ENCODE results near the gene RPLP1.

The RPLP1 gene

DNA sequence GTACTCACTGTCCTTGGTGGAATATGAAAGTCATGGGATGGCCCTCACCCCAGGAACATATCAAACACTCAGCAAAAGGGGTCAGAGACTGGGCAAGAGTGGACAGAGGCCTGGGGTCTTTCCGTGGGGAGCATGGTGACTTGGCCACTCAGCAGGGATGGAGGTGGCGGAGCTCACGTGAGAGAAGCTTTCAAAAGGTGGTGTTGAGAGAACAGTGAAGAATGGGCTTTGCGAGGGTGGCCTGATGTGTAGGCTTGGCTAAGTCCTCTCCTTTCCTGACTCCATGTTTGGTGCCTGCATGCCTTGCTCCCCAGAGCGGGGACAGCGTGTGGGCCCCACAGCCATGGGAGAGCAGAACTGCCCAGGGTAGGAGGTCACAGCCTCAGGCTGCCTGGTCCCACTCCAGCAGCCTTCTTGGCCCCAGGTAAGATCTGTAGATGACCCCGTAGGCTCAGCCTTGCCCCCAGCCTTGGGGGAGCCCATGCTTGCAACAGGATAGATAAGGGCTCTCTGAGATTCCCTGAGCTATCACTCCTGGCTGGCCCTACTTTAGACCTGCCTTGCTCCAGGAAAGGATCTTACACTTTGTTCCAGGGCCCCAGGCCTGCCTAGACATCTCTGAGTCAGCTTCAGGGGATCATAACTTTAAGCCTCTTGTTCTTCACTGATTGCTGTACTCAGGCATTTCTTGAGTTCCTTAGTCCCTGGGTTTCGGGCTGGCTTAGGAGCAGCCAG is 17.0 kb downstream of the RPLP1 start:
- DNase-seq (ENCODE audit: low read depth), result no peak

DNA sequence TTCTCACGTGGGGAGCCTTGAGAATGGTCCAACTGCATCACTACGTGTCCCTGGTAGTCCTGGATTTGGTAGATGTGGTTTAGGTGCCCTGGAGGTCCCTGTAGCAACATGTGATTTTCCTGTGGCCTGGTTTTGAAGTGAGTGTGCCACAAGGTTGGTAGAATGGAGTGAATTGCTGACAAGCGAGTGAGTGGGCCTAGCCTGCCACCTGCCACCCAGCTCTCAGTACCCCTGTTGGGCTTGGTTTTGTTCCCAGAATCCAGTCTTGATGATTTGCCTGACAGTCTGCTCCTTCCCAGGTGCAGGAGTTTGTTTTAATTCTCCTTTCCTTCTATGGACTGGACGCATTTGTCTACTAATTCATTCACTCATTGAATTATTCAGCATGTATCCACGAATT is 19.4 kb downstream of the RPLP1 start:
- DNase-seq (ENCODE audit: low read depth), result no peak

GRCh38 chr15:69472562-69472961 is 19.9 kb downstream of the RPLP1 start:
- no peak for DNase-seq (ENCODE audit: low read depth)

- DNase-seq (ENCODE audit: low read depth), result no peak
Observed at GRCh38 chr15:69474291-69474690, 21.7 kb downstream of the RPLP1 start.

- DNase-seq (ENCODE audit: low read depth), result no peak
Observed at GRCh38 chr15:69474846-69475455, 22.3 kb downstream of the RPLP1 start.

GRCh38 chr15:69475769-69476358 is 23.2 kb downstream of the RPLP1 start:
- peak; percentile 61 for DNase-seq (ENCODE audit: low read depth)

- no peak for DNase-seq (ENCODE audit: low read depth)
Observed at GRCh38 chr15:69476704-69477473, 24.3 kb downstream of the RPLP1 start.

GRCh38 chr15:69478259-69478781 is 25.7 kb downstream of the RPLP1 start:
- no peak for DNase-seq (ENCODE audit: low read depth)

GRCh38 chr15:69479081-69479480 is 26.5 kb downstream of the RPLP1 start:
- no peak for DNase-seq (ENCODE audit: low read depth)

DNA sequence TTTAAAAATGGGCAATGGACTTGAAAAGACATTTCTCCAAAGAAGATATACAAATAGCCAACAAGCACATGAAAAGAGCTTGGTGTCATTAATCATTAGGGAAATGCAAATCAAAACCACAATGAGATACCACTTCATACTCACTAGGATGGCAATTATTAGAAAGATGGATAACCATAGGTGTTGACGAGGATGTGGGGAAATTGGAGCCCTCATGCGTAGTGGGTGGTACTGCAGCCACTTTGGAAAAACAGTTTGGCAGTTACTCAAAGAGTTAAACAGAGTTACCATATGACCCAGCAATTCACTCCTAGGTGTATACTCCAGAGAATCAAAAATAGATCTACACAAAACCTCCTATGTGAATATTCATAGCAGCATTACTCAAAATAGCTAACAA is 27.4 kb downstream of the RPLP1 start:
- DNase-seq (ENCODE audit: low read depth), result no peak

DNA sequence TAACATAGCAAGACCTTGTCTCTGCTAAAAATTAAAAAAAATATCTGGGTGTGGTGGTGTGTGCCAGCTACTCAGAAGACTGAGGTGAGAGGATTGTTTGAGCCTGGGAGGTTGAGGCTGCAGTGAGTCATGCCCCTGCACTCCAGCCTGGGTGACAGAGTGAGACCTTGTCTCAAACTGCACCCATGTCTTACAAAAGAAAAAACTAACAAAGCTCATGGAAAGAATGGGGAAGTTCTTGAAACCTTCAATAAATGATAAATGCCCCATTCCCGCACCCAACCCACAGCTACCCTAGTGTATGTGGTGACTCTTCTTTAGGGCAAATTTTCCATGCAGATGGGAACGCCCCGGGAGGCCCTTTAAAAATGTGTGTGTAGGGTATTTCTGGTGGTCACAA is 28.3 kb downstream of the RPLP1 start:
- DNase-seq (ENCODE audit: low read depth), result no peak

GRCh38 chr15:69482686-69483256 is 30.2 kb downstream of the RPLP1 start:
- no peak for DNase-seq (ENCODE audit: low read depth)

DNA sequence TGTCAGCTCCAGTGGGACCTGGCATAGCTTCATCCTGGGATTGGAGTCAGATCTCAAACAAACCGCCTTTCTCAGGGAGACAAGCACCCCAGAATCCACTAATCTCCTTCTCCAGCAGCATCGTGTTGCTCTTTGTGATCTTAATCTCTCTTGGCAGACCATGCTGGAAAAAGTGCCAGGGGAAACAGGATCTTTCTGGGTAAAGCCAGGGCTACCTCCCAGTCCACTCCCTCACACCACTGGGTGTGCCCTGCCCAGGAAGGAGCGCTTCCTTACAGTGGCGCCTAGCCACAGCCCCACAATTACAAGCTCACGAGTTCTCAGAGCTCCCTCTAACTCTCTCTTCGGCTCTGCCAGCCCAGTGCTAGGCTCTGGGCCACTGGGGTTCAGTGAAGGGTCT is 32.2 kb downstream of the RPLP1 start:
- DNase-seq (ENCODE audit: low read depth), result no peak

DNA sequence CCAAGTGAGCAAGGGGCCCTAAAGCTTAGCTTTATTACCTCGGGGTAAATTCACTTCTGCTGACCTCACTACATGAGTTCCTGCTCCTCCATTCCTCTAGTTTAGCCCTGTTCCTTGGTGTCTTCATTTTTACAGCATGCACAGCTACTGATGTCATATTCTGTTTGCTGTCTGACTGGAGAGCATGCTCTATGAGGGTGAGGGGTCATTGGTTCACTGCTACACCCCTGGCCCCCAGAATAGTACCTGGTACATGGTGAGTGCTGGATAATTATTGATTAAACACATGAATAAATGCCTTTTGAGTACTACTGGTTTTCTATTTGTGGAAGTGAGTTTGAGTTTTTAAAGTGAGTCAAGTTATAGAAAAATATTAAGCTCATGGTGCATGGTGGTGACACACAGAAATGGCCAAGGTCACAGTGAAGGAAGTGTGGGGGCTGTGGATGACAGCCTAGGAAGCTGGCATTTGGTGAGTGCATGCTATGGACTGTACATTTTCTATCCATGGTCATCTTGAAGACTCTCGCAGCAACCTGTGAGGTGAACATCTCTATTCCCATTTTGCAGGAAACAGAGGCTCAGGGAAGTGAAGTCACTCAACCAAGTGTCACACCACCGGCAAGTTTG is 34.0 kb downstream of the RPLP1 start:
- DNase-seq (ENCODE audit: low read depth), result no peak

GRCh38 chr15:69489073-69489571 is 36.5 kb downstream of the RPLP1 start:
- no peak for DNase-seq (ENCODE audit: low read depth)

DNA sequence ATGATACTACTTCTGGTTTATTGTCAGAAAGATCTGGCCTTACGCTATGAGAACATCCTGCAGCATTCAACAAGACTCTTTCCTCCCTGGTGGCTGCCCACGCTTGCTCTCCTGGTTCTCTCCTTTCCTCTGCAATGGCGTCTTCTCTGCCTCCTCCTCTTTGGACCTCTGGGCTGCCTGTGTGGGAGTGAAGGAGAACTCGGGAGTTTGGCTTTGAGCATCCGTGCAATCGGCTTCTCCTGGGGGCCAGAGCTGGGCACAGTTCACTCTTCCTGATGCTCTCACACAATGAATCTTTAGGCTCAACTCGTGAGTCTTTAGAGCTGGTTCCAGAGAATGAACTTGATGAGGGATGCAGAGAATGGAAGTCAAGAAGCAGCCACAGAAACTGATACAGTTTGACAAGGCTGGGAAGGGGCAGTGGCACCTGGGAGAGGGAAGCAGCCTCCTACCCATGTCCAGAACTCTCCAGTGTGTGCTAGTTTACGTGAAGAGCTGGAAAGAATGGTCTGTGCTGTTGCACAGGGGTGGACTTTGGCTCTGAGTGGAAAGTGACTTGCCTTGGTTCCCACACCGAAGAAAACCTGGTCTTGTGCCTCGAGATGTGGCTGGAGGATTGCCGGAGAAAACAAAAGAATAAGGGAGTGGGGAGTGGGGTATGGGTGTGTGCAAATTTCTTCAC is 37.9 kb downstream of the RPLP1 start:
- DNase-seq (ENCODE audit: low read depth), result no peak

GRCh38 chr15:69491038-69491505 is 38.5 kb downstream of the RPLP1 start:
- DNase-seq (ENCODE audit: low read depth), result no peak

- DNase-seq (ENCODE audit: low read depth), result no peak
Observed at GRCh38 chr15:69493406-69493805, 40.8 kb downstream of the RPLP1 start.

- no peak for DNase-seq (ENCODE audit: low read depth)
Observed at GRCh38 chr15:69496001-69496400, 43.4 kb downstream of the RPLP1 start.

DNA sequence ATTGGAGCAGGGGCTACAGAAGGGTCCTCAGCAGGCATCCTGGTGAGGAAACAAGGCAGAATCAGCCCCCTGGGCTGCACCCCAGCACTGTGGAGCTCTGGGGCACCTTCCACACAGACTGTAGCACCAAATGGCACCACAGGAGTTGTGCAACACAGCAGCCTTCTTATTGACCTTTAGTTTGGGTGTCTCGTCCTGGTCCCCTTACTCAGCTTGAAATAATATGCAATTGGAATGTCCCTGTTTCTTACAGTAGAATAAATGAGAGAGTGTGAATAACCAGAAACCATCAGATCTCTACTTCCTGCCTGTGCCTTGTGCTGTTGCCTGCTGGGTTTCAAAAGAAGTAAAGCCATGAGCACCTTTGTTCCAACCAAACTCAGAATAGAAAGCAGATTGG is 44.5 kb downstream of the RPLP1 start:
- no peak for DNase-seq (ENCODE audit: low read depth)

- no peak for DNase-seq (ENCODE audit: low read depth)
Observed at GRCh38 chr15:69497667-69498066, 45.0 kb downstream of the RPLP1 start.
